Esophagus squamous epithelium (tissue), 5 donors: ENCODE measurements around the gene LOXHD1. TPM values are rescaled to one million over a fixed set of nuclear protein-coding genes. Genes with fewer than 3 reads are reported as not detected.

Experiments used
- DNase-seq: peaks from one replicate; lab custom pipeline; 2025; lab: John Stamatoyannopoulos, UW
- H3K27ac ChIP-seq, 4 donors: fragments of 200-600 bp; sonication (generic); one replicate each; pipeline ENCODE4 v1.5.1; 2016 to 2019; ENCODE audit warnings: mild to moderate bottlenecking in 1 of 4
- H3K27me3 ChIP-seq, 4 donors: fragments of 200-600 bp; sonication (generic); 1 replicate in 3 of 4; 2 replicates in 1 of 4; pipeline versions ENCODE4 v1.5.1 to v1.6.0; 2017 to 2021; ENCODE audit warnings: antibody characterized with exemption in 1 of 4
- H3K36me3 ChIP-seq, 3 donors: fragments of 200-600 bp; sonication (generic); one replicate each; pipeline ENCODE4 v1.5.1; 2016 to 2019
- H3K4me1 ChIP-seq, 3 donors: fragments of 200-600 bp; sonication (generic); one replicate each; pipeline ENCODE4 v1.5.1; 2017 to 2019
- H3K4me3 ChIP-seq, 4 donors: fragments of 200-600 bp; sonication (generic); 1 replicate in 3 of 4; 2 replicates in 1 of 4; pipeline ENCODE4 v1.5.1; 2016 to 2019; ENCODE audit warnings: mild to moderate bottlenecking in 2 of 4, moderate library complexity in 1 of 4
- H3K9me3 ChIP-seq, 3 donors: fragments of 200-600 bp; sonication (generic); one replicate each; pipeline ENCODE4 v1.5.1; 2016 to 2019
- POLR2A ChIP-seq, 4 donors: fragments of 450-650 bp; IDR thresholded peaks; one replicate each; pipeline ENCODE4 v1.6.1; 2017; ENCODE audit warnings: antibody characterized with exemption in 4 of 4, mild to moderate bottlenecking in 4 of 4, moderate library complexity in 3 of 4
- WGBS, 2 donors: methylation state at CpG; one replicate each; pipeline ENCODE4 v1.1.5; 2018; 5-methylcytosine and 5-hydroxymethylcytosine counted together
- intact Hi-C: fragments of 100-400 bp; cut with DNase I; formaldehyde crosslinking; loops from one replicate; pipeline ENCODE4 v1.15.0; 2022
- total RNA-seq, 4 donors: library from RNA; depleted of rRNA; stranded (reverse); fragments of >200 nt; gene quantifications; one replicate each; pipeline ENCODE4 v1.1.0, GENCODE V29; 2016
- TF ChIP-seq, protein P1 (sequence below), 6 experiments: fragments of 450-650 bp in 4 of 6; fragments of 200-600 bp in 2 of 6; sonication (generic) in 2 of 6; IDR thresholded peaks; one replicate each; pipeline ENCODE4 v1.5.1; 2016 to 2019; ENCODE audit warnings: antibody characterized with exemption in 6 of 6, mild to moderate bottlenecking in 4 of 6, moderate library complexity in 4 of 6
- donor health status: DM: yes; HTN: yes; CAD: no.

LOXHD1 gene
- total RNA-seq, 4 donors from 2014 or later: 0.19 TPM; not detected in 3

DNA sequence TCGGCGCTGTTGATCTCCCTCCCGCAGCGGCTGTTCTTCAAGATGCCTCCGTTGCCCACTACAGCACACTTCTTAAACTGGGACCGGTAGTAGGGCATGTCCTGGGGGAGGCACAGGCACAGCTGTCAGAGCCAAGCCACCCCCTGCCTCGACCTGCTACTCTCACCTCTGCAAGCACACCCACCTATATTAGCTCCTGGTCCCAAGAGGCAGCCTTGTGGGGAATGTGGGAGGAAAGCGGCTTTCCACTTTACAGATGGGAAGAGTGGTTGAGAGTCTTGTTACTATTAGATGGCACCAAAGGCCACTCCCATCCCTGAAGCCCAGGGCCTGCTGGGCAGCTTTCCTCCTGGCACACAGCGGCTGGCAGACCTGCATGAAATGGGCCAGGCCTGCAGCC is 29.2 kb upstream of the LOXHD1 start:
- H3K27me3 ChIP-seq: no peaks in the 10 kb centered on the region
- no peak for DNase-seq
- H3K36me3 ChIP-seq: no peaks in the 10 kb centered on the region
- TF ChIP-seq POLR2A (IDR thresholded peaks at IDR 0.05): no peak
- TF ChIP-seq, protein P1, sequence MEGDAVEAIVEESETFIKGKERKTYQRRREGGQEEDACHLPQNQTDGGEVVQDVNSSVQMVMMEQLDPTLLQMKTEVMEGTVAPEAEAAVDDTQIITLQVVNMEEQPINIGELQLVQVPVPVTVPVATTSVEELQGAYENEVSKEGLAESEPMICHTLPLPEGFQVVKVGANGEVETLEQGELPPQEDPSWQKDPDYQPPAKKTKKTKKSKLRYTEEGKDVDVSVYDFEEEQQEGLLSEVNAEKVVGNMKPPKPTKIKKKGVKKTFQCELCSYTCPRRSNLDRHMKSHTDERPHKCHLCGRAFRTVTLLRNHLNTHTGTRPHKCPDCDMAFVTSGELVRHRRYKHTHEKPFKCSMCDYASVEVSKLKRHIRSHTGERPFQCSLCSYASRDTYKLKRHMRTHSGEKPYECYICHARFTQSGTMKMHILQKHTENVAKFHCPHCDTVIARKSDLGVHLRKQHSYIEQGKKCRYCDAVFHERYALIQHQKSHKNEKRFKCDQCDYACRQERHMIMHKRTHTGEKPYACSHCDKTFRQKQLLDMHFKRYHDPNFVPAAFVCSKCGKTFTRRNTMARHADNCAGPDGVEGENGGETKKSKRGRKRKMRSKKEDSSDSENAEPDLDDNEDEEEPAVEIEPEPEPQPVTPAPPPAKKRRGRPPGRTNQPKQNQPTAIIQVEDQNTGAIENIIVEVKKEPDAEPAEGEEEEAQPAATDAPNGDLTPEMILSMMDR (IDR thresholded peaks at IDR 0.05): no peak
- intact Hi-C loops: no loop called here
- WGBS, 2 donors: 80 to 89% methylated on average over 5 to 7 of the region's 9 CpGs
- no peaks in the 10 kb centered on the region for H3K9me3 ChIP-seq
- H3K27ac ChIP-seq: no peak overlapping the region
- no peaks in the 10 kb centered on the region for H3K4me1 ChIP-seq
- H3K4me3 ChIP-seq: no peak overlapping the region

DNA sequence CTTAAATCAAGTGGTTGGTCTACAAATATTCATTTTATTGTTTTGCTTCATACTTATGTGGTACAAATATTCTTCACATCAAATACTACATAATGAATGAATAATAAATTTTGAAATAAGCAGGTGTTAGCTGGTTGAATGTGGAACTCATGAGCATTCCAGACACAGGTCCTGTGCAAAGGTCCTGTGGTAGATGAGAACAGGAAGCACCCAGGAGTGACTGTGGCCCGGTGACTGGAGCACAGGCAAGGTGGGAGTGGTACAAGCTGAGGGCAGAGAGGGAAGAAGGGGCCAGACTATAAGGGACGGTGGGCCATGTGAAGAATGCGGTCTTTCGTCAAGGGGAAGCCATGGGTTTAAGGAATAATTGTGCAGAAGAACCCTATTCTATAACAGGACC is 26.2 kb upstream of the LOXHD1 start:
- Histone ChIP-seq H3K36me3 (no peaks in the 10 kb centered on the region), H3K27ac (no peak overlapping the region), H3K4me1 (no peaks in the 10 kb centered on the region), H3K4me3 (no peak overlapping the region), H3K27me3 (peaks cover 0 to 9% (median 0%) of the 10 kb centered on the region in 4 donors), H3K9me3 (no peaks in the 10 kb centered on the region)
- TF ChIP-seq POLR2A (IDR thresholded peaks at IDR 0.05): no peak
- TF ChIP-seq, protein P1 (IDR thresholded peaks at IDR 0.05): no peak
- WGBS, 2 donors: 87 to 95% methylated on average over 4 of the region's 4 CpGs
- DNase-seq: no peak
- intact Hi-C loops: no loop called here

DNA sequence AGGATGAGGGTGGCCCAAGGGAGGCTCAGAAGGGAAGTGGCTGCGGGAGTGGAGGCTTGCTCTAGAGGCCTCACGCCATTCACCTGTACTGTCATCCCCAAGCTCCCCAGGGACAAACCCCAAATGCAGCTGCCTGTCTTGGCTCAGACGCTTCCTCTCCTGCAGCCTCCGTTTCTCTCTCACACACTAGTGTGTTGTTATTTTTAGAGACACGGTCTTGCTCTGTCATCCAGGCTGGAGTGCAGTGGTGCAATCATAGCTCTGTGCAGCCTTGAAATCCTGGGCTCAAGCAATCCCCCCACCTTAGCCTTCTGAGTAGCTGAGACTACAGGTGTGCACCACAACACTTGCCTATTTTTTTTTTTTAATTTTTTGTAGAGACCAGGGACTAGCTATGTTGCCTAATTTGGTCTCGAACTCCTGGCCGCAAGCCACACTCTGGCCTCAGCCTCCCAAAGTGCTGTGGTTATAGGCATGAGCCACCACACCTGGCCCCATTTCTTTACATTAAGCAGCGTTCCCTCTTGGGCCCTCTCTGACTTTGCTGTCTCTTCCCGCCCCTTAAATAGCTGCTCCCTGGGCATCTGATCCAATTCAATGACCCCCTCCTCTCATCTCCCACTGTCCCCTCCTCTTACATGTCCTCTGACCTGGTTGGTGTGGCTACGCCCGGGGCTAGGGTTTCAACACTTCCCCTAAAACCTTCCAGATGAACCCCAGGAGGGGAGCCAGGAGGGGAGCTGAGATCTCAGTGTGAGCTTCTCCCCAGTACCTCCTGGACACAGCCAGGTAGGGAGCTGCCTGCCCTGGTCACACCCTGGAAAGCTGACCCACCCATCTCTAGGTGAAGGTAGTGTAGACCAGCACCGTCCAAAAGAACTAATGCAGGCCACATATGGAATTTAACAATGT is 24.0 kb upstream of the LOXHD1 start:
- no peaks in the 10 kb centered on the region for H3K36me3 ChIP-seq
- TF ChIP-seq, protein P1 (IDR thresholded peaks at IDR 0.05): no peak
- no peak for TF ChIP-seq POLR2A (IDR thresholded peaks at IDR 0.05)
- no peak overlapping the region for H3K27ac ChIP-seq
- H3K4me1 ChIP-seq: no peaks in the 10 kb centered on the region
- H3K4me3 ChIP-seq: no peak overlapping the region
- peaks cover 0 to 18% (median 0%) of the 10 kb centered on the region in 4 donors for H3K27me3 ChIP-seq
- intact Hi-C loops: no loop called here
- no peaks in the 10 kb centered on the region for H3K9me3 ChIP-seq
- no peak for DNase-seq
- 69 to 75% methylated on average over 11 of the region's 12 CpGs for WGBS, 2 donors

DNA sequence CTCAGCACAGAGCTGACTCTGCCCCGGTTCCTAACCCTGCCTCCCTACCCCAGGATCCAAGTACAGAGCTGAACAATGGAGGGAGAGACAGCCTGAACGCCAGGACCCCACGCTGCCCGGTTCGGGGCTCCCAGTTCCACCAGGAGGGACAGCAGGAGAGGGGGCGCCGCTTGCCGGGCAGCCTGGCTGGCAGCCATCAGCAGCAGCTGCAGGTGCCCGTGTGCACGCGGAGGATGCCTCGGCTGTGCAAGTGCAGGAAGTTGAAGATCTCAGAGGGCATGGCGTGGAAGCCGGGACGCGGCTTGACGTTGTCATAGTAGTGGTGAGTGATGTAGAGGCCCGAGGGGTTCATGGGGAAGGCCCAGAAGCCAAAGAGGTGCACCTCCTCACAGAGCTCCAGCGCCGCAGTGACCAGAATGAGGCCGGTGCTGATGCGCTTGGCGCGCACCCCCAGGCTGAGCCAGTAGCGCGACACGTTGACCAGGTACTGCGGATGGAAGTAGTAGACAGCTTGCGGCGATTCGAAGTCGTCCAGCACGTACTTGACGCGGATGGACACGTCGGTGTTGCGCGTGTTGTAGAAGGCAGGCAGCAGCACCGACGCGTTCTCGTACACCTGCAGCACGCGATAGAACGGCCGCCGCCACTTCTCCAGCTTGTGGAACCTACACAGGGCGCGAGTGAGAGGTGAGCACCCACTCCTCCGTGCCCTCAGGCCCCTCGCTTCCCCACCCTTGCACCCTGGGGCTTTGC is 23.0 kb upstream of the LOXHD1 start:
- H3K9me3 ChIP-seq: no peaks in the 10 kb centered on the region
- no peak for DNase-seq
- no peaks in the 10 kb centered on the region for H3K4me1 ChIP-seq
- H3K4me3 ChIP-seq: no peak overlapping the region
- peaks cover 0 to 26% (median 0%) of the 10 kb centered on the region in 4 donors for H3K27me3 ChIP-seq
- 90 to 96% methylated on average over 30 to 33 of the region's 52 CpGs for WGBS, 2 donors
- no peaks in the 10 kb centered on the region for H3K36me3 ChIP-seq
- TF ChIP-seq, protein P1 (IDR thresholded peaks at IDR 0.05): no peak
- TF ChIP-seq POLR2A (IDR thresholded peaks at IDR 0.05): no peak
- intact Hi-C loops: no loop called here
- H3K27ac ChIP-seq: no peak overlapping the region
